Neural progenitor cell (in vitro differentiated cells): ENCODE data around the gene ATP8B2. TPM values are rescaled to one million over a fixed set of nuclear protein-coding genes. Genes with fewer than 3 reads are reported as not detected.
A peak's percentile ranks its signal among the peaks of the same experiment; 100 is the strongest.

ENCODE experiments used
- DNase-seq: peaks from one replicate; pipeline ENCODE4 v3.0.0-alpha.2; 2016; ENCODE audit warnings: low spot score
- H2AFZ ChIP-seq: fragments of 200-600 bp; sonication (generic); replicated peaks from 2 replicates; pipeline ENCODE4 v1.6.1; 2016; ENCODE audit warnings: antibody characterized with exemption
- H3F3A ChIP-seq: fragments of 200-600 bp; sonication (generic); 2 replicates; pipeline ENCODE4 v1.6.1; 2016; ENCODE audit warnings: antibody characterized with exemption, low read depth
- H3K27ac ChIP-seq: fragments of 200-600 bp; sonication (generic); 2 replicates; pipeline ENCODE4 v1.5.1; 2016; ENCODE audit warnings: mild to moderate bottlenecking
- H3K27me3 ChIP-seq: fragments of 200-600 bp; sonication (generic); 2 replicates; pipeline ENCODE4 v1.6.1; 2016; ENCODE audit warnings: mild to moderate bottlenecking, moderate library complexity
- H3K36me3 ChIP-seq: fragments of 200-600 bp; sonication (generic); 2 replicates; pipeline ENCODE4 v1.5.1; 2016
- H3K4me1 ChIP-seq: fragments of 200-600 bp; sonication (generic); 2 replicates; pipeline ENCODE4 v1.6.1; 2016; ENCODE audit warnings: mixed run types
- H3K4me2 ChIP-seq: fragments of 200-600 bp; sonication (generic); 2 replicates; pipeline ENCODE4 v1.6.1; 2016
- H3K4me3 ChIP-seq: fragments of 200-600 bp; sonication (generic); 2 replicates; pipeline ENCODE4 v1.5.1; 2016
- H3K79me2 ChIP-seq: fragments of 200-600 bp; sonication (generic); 2 replicates; pipeline ENCODE4 v1.6.1; 2016; ENCODE audit warnings: low read depth
- H3K9ac ChIP-seq: fragments of 200-600 bp; sonication (generic); 2 replicates; pipeline ENCODE4 v1.6.1; 2016
- H3K9me3 ChIP-seq: fragments of 200-600 bp; sonication (generic); 2 replicates; pipeline ENCODE4 v1.5.1; 2016; ENCODE audit warnings: low read depth
- H4K20me1 ChIP-seq: fragments of 200-600 bp; sonication (generic); 2 replicates; pipeline ENCODE4 v1.6.1; 2016; ENCODE audit warnings: low read depth
- H3K27ac Mint-ChIP-seq: 3 replicates; pipeline ENCODE4 v1.8.0; 2021; ENCODE audit warnings: mixed read lengths
- H3K27me3 Mint-ChIP-seq: 2 replicates; pipeline ENCODE4 v1.8.0; 2022; ENCODE audit warnings: low read depth, mild to moderate bottlenecking, inconsistent platforms, moderate library complexity, mixed read lengths; ENCODE audit not compliant: insufficient read depth
- H3K36me3 Mint-ChIP-seq: 3 replicates; pipeline ENCODE4 v1.8.0; 2021; ENCODE audit warnings: mixed read lengths
- H3K4me1 Mint-ChIP-seq: 3 replicates; pipeline ENCODE4 v1.8.0; 2021; ENCODE audit warnings: mixed read lengths
- H3K4me3 Mint-ChIP-seq: 3 replicates; pipeline ENCODE4 v1.8.0; 2021; ENCODE audit warnings: mild to moderate bottlenecking, moderate library complexity, mixed read lengths
- H3K9me3 Mint-ChIP-seq: 3 replicates; pipeline ENCODE4 v1.8.0; 2020; ENCODE audit warnings: mixed read lengths
- CTCF ChIP-seq: fragments of 200-600 bp; sonication (generic); IDR thresholded peaks from 2 replicates; pipeline ENCODE4 v1.5.1; 2017; ENCODE audit warnings: antibody characterized with exemption, mild to moderate bottlenecking
- EZH2 ChIP-seq: fragments of 200-600 bp; sonication (generic); IDR thresholded peaks from 2 replicates; pipeline ENCODE4 v1.6.1; 2017; ENCODE audit warnings: antibody characterized with exemption, mild to moderate bottlenecking, moderate library complexity
- EZH2phosphoT487 ChIP-seq: fragments of 200-600 bp; sonication (generic); IDR thresholded peaks from 2 replicates; pipeline ENCODE4 v1.6.1; 2017; ENCODE audit warnings: antibody characterized with exemption
- total RNA-seq: library from RNA; depleted of rRNA; stranded (reverse); fragments of >200 nt; gene quantifications from 2 replicates; pipeline ENCODE4 v1.2.3, GENCODE V29; 2015; ENCODE audit warnings: low replicate concordance

Gene ATP8B2
- total RNA-seq, 1 donor from 2014 or later = 41.6 TPM

DNA sequence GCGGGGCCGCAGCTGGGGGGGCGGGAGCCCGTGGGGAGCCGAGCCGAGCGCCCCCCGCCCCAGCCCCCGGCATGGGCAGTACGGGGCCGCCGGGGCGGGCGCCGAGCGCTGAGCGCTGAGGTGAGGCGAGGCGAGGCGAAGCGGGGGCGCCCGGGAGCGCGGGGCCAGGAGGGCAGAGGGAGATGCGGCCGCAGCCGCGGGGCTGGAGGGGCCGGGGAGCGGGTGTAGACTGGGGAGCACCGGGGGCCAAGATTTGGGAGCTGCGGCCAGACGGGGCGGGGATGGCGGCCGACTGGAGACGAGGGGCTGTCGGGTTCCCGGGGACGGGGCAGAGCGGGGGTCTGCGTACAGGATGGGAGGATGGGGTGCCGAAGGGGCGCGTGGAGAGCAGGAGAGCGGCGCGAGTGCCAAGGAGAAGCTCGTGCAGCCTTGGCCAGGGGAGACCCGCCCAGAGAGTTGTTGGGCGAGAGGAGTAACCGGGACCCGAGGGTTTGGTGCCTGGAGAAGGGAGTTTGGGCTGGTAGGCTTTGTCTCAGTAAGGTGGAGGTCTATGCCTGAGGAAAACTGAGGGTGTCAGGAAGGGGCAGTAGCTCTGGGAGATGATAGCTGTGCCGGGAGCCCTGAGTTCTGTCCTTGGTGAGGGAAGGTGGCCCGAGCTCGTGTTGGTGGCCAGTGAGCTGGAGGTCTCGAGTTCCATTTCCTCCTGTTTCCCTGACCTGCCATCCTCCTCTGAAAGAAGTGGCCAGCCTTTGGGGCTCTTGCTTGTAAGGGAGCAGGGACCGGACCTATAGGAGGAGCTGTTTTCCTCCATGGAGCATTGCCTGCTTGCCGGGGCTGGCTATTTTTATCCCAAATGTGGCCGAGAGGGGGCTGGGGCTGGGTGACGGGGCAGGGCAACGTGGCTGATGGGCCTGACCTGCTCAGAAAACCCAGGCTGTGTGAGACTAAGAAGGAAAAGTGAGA is 539 bp downstream of the ATP8B2 start:
- H3F3A ChIP-seq = peaks cover 23% of the 10 kb centered on the region
- H3K4me3 Mint-ChIP-seq = peak overlapping the region; percentile 98
- H3K27ac ChIP-seq = no peak overlapping the region
- H3K9me3 Mint-ChIP-seq = no peaks in the 10 kb centered on the region
- peak; percentile 74 for TF ChIP-seq CTCF
- TF ChIP-seq EZH2 = no peak
- TF ChIP-seq EZH2phosphoT487 = no peak
- peaks cover 33% of the 10 kb centered on the region for H3K4me1 Mint-ChIP-seq
- no peaks in the 10 kb centered on the region for H3K36me3 ChIP-seq
- peak overlapping the region; percentile 91 for H3K27ac Mint-ChIP-seq
- H3K4me1 ChIP-seq = peaks cover 25% of the 10 kb centered on the region
- peaks cover 24% of the 10 kb centered on the region for H3K79me2 ChIP-seq
- H3K4me3 ChIP-seq = peak overlapping the region; percentile 98
- peaks cover 4% of the 10 kb centered on the region for H3K27me3 Mint-ChIP-seq
- H3K4me2 ChIP-seq = peak overlapping the region; percentile 100
- peaks cover 42% of the 10 kb centered on the region for H4K20me1 ChIP-seq
- no peaks in the 10 kb centered on the region for H3K27me3 ChIP-seq
- H2AFZ ChIP-seq = peak overlapping the region; percentile 97
- H3K9ac ChIP-seq = peak overlapping the region; percentile 39
- H3K9me3 ChIP-seq = no peaks in the 10 kb centered on the region
- peak; percentile 92 for DNase-seq
- peaks cover 4% of the 10 kb centered on the region for H3K36me3 Mint-ChIP-seq

DNA sequence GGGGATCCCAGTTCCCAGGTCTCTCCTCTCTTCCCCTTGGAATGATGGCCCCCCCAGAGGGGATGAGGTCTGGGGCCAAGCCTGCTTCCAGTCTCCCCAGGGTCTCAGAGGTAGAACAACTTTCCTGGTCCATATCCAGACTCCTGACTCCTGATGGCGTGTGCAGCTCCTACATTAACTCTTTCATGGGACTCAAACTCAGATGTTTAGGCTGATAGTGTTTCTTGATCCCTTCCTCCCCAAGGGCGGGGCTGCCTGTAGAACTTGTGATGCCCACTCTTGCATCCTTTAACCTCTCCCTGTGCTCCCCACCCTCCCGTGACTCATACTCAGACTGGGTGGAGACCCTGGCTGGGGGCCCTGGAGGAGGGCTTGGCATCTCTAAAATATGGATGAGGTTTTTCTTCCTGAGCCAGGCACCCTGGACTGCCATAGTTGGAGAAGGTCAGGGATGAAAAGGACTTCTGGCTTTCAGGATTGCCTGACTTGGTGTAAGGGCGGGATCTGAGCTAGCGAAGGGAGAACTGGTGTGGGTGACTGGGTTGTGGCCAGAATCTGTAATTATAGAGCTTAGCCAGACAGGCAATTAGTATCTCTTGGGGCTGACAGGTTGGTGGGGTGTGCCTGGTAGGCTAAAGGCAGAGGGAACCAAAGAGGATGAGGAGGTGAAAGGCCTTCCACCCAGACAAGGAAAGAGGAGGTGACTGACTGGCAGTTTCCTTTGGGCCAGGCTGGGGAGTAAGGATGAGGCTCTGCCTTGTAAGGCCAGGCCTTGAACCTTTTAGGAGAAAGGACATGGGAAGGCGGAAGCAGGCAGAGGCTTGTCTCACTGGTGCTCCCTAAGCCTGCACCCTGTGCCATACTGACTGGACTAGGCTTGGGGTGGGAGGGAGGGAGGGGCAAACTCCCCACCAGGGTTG is 1.5 kb downstream of the ATP8B2 start:
- peak overlapping the region; percentile 100 for H3K4me2 ChIP-seq
- H3K4me1 Mint-ChIP-seq = peaks cover 33% of the 10 kb centered on the region
- TF ChIP-seq EZH2 (no peak), CTCF (no peak), EZH2phosphoT487 (no peak)
- H3K9me3 Mint-ChIP-seq = no peaks in the 10 kb centered on the region
- H3F3A ChIP-seq = peaks cover 23% of the 10 kb centered on the region
- peaks cover 4% of the 10 kb centered on the region for H3K27me3 Mint-ChIP-seq
- peaks cover 24% of the 10 kb centered on the region for H3K79me2 ChIP-seq
- H3K9me3 ChIP-seq = no peaks in the 10 kb centered on the region
- H2AFZ ChIP-seq = no peak overlapping the region
- DNase-seq = no peak
- H3K4me3 Mint-ChIP-seq = peak overlapping the region; percentile 98
- H3K27ac Mint-ChIP-seq = no peak overlapping the region
- H3K27me3 ChIP-seq = no peaks in the 10 kb centered on the region
- H3K27ac ChIP-seq = no peak overlapping the region
- peaks cover 6% of the 10 kb centered on the region for H3K36me3 Mint-ChIP-seq
- no peak overlapping the region for H3K9ac ChIP-seq
- H3K36me3 ChIP-seq = no peaks in the 10 kb centered on the region
- H4K20me1 ChIP-seq = peaks cover 46% of the 10 kb centered on the region
- peaks cover 25% of the 10 kb centered on the region for H3K4me1 ChIP-seq
- H3K4me3 ChIP-seq = peak overlapping the region; percentile 98

DNA sequence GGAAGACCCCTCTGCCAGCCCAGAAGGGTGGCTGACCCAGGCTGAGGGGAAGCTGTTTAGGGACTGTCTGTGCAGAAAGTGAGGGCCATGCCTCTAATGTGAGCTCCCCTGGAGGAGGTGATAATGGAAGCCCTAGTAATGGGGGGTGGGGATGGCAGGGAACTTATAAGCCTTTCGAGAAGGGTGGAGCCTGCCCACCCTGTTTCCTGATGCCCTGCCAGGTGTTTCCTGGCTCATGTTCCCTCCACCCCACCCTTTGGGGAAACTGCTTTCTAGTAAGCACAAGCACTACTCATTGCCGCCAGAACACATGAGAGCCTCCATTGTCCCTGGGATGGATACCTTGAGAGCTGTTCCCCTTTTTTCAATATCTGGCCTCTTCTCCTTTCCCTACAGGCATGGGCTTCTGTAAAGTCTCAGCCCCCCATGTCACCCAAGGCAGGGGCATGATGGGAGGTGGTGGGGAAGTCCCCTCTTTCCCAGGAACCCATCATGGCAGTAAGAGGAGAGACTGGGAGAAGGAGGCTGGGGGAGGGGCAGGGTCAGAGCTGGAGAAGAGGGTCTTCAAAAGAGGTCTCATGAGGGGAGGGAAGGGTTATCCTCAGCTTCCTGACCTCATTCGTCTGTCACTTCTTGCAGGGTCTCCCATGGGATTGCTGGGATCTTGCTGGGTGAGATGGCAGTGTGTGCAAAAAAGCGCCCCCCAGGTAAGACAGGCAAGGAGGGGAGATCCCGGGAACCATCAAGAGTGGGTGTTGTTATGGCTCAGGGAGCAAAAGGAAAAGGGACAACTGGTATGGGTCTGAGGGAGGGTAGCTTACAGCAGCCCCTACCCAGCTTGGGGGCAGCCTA is 2.4 kb downstream of the ATP8B2 start:
- TF ChIP-seq EZH2 (no peak), CTCF (no peak), EZH2phosphoT487 (no peak)
- Histone ChIP-seq H3F3A (peaks cover 23% of the 10 kb centered on the region), H4K20me1 (peaks cover 46% of the 10 kb centered on the region), H2AFZ (no peak overlapping the region), H3K9ac (no peak overlapping the region), H3K4me1 (peaks cover 25% of the 10 kb centered on the region), H3K9me3 (no peaks in the 10 kb centered on the region), H3K79me2 (peaks cover 24% of the 10 kb centered on the region), H3K4me2 (peak overlapping the region; percentile 88), H3K27me3 (no peaks in the 10 kb centered on the region), H3K36me3 (no peaks in the 10 kb centered on the region), H3K27ac (no peak overlapping the region), H3K4me3 (peak overlapping the region; percentile 54)
- no peak for DNase-seq
- Mint-ChIP-seq H3K27me3 (peaks cover 2% of the 10 kb centered on the region), H3K4me1 (peaks cover 33% of the 10 kb centered on the region), H3K36me3 (peaks cover 10% of the 10 kb centered on the region), H3K27ac (no peak overlapping the region), H3K9me3 (no peaks in the 10 kb centered on the region), H3K4me3 (peak overlapping the region; percentile 77)
